HL-60 (cell line): ENCODE data around the gene GSK3B.
"Not testable (repeated sequence)": the region's sequence is repeated elsewhere in the genome, so short reads cannot be mapped to it uniquely, and the experiment has no call there.

Experiments used
- DNase-seq, 2 experiments: peaks; one replicate each; pipeline ENCODE4 v3.0.0-alpha.2; 2010 to 2020; ENCODE audit warnings: low read depth in 1 of 2, low spot score in 1 of 2
- H3K27ac ChIP-seq: fragments of 250-450 bp; sonication (Bioruptor Pico); replicated peaks from 2 replicates; pipeline ENCODE4 v1.5.1; 2020; ENCODE audit warnings: mild to moderate bottlenecking, moderate library complexity
- H3K27me3 ChIP-seq: fragments of 250-450 bp; sonication (Bioruptor Pico); 2 replicates; pipeline ENCODE4 v1.5.1; 2021; ENCODE audit warnings: mild to moderate bottlenecking, moderate library complexity; ENCODE audit not compliant: insufficient read depth, poor library complexity, severe bottlenecking
- H3K4me3 ChIP-seq: replicated peaks from 2 replicates; pipeline ENCODE4 v1.5.1; 2011; ENCODE audit warnings: mild to moderate bottlenecking, control low read depth, low read length; ENCODE audit not compliant: insufficient read depth
- CTCF ChIP-seq: IDR thresholded peaks from one replicate; pipeline ENCODE4 v1.5.1; 2011; ENCODE audit warnings: low read length, control low read depth, inconsistent platforms; ENCODE audit not compliant: insufficient read depth
- GABPA ChIP-seq: IDR thresholded peaks from 2 replicates; pipeline ENCODE4 v1.6.1; 2012; ENCODE audit warnings: low read depth
- POLR2AphosphoS5 ChIP-seq: IDR thresholded peaks from 2 replicates; pipeline ENCODE4 v1.6.1; 2012; ENCODE audit warnings: low read depth
- SPI1 ChIP-seq: IDR thresholded peaks from 2 replicates; pipeline ENCODE4 v1.6.1; 2012; ENCODE audit warnings: low read depth, mild to moderate bottlenecking, borderline replicate concordance
- TF ChIP-seq, protein P1 (sequence below): IDR thresholded peaks from 2 replicates; pipeline ENCODE4 v1.6.1; 2012; ENCODE audit warnings: low read depth; ENCODE audit not compliant: insufficient replicate concordance

Gene GSK3B

GRCh38 chr3:119998166-119998565, 96.1 kb downstream of the GSK3B start:
- Histone ChIP-seq H3K27me3 (no peaks in the 10 kb centered on the region), H3K27ac (no peak overlapping the region), H3K4me3 (no peak overlapping the region)
- no peak for DNase-seq
- TF ChIP-seq GABPA (no peak), POLR2AphosphoS5 (no peak), CTCF (no peak), SPI1 (no peak)
- TF ChIP-seq, protein P1, sequence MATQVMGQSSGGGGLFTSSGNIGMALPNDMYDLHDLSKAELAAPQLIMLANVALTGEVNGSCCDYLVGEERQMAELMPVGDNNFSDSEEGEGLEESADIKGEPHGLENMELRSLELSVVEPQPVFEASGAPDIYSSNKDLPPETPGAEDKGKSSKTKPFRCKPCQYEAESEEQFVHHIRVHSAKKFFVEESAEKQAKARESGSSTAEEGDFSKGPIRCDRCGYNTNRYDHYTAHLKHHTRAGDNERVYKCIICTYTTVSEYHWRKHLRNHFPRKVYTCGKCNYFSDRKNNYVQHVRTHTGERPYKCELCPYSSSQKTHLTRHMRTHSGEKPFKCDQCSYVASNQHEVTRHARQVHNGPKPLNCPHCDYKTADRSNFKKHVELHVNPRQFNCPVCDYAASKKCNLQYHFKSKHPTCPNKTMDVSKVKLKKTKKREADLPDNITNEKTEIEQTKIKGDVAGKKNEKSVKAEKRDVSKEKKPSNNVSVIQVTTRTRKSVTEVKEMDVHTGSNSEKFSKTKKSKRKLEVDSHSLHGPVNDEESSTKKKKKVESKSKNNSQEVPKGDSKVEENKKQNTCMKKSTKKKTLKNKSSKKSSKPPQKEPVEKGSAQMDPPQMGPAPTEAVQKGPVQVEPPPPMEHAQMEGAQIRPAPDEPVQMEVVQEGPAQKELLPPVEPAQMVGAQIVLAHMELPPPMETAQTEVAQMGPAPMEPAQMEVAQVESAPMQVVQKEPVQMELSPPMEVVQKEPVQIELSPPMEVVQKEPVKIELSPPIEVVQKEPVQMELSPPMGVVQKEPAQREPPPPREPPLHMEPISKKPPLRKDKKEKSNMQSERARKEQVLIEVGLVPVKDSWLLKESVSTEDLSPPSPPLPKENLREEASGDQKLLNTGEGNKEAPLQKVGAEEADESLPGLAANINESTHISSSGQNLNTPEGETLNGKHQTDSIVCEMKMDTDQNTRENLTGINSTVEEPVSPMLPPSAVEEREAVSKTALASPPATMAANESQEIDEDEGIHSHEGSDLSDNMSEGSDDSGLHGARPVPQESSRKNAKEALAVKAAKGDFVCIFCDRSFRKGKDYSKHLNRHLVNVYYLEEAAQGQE = no peak

DNA sequence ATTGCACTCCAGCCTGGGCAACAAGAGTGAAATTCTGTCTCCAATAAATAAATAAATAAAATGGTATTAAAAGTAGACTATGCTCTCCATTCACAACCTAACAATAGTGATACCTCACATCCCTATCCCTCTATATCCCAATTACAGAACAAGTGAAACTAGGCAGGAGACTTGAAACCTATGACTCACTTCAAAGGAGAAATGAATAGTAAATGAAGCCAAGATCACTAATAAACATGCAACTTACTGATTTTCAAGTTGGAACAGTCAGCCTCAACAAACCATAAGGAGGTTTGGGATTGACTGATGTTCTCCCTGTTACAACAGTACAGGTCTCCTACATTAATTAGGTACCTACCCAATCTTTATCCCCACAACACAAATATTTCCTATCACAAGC, 103.4 kb downstream of the GSK3B start:
- no peak overlapping the region for H3K27ac ChIP-seq
- no peaks in the 10 kb centered on the region for H3K27me3 ChIP-seq
- H3K4me3 ChIP-seq = no peak overlapping the region
- TF ChIP-seq, protein P1 = no peak
- TF ChIP-seq GABPA = no peak
- no peak for TF ChIP-seq SPI1
- no peak for DNase-seq

- H3K27me3 ChIP-seq = no peaks in the 10 kb centered on the region
- H3K4me3 ChIP-seq = no peak overlapping the region
- DNase-seq = no peak
- no peak for TF ChIP-seq GABPA
- no peak for TF ChIP-seq POLR2AphosphoS5
- TF ChIP-seq, protein P1 = no peak
- no peak overlapping the region for H3K27ac ChIP-seq
These were observed 104.1 kb downstream of the GSK3B start for GRCh38 chr3:119989981-119990655.

DNA sequence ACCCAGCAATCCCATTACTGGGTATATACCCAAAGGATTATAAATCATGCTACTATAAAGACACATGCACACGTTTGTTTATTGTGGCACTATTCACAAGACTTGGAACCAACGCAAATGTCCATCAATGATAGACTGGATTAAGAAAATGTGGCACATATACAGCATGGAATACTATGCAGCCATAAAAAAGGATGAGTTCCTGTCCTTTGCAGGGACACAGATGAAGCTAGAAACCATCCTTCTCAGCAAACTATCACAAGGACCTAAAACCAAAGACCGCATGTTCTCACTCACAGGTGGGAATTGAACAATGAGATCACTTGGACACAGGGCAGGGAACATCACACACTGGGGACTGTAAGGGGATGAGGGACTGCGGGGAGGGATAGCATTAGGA, 107.4 kb downstream of the GSK3B start:
- not testable (repeated sequence) for DNase-seq, H3K27me3 ChIP-seq, H3K27ac ChIP-seq, H3K4me3 ChIP-seq

- H3K27ac ChIP-seq = no peak overlapping the region
- H3K27me3 ChIP-seq = no peaks in the 10 kb centered on the region
- no peak for DNase-seq
- no peak overlapping the region for H3K4me3 ChIP-seq
- TF ChIP-seq GABPA (no peak), SPI1 (no peak)
These were observed 112.9 kb downstream of the GSK3B start for GRCh38 chr3:119981386-119981785.
